NCI-H2171 (cell line): ENCODE results near the gene LYZL6.
"Not testable (repeated sequence)": the region's sequence is repeated elsewhere in the genome, so short reads cannot be mapped to it uniquely, and the experiment has no call there.

ENCODE experiments used
- DNase-seq: peaks from one replicate; lab custom pipeline; 2025; lab: John Stamatoyannopoulos, UW

The LYZL6 gene

DNA sequence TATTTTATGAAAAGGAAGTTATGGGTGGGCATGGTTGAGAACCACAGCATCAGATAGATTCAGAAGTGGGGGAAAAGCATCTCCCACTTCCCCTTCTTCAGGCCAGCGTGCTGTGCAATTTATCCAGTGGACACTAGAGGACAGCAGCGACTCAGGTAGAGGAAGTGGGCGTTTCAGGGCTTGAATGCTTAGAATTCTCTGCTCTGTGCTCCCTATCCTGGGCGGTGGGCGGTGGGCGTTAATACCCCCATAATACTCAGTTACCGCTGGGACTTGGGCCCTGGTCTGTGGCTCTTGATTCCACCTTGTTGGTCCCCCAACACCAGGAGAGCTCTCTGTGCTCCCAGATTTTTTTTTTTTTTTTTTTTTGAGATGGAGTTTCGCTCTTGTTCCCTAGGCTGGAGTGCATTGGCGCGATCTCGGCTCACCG is 3.7 kb upstream of the LYZL6 start:
- DNase-seq, result peak; percentile 56

DNA sequence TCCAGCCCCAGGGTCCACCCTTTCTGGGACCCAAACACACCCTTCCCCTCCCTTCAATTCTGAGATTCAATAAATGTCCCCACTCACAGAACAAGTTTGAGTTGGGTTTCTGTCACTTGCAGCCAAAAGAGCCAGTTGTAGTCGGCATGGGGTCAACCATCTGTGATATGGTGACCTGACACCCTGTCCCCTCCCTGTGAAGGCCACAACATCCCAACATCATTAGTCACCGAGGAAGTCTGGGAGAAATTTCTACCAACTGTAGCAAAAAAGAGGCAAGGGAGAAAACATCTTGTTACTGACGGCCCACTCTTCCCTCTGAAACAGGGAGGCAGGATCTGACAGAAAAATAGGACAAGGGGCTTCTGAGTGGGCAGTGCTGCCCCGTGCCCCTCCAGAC is 638 bp upstream of the LYZL6 start:
- DNase-seq, result no peak

DNA sequence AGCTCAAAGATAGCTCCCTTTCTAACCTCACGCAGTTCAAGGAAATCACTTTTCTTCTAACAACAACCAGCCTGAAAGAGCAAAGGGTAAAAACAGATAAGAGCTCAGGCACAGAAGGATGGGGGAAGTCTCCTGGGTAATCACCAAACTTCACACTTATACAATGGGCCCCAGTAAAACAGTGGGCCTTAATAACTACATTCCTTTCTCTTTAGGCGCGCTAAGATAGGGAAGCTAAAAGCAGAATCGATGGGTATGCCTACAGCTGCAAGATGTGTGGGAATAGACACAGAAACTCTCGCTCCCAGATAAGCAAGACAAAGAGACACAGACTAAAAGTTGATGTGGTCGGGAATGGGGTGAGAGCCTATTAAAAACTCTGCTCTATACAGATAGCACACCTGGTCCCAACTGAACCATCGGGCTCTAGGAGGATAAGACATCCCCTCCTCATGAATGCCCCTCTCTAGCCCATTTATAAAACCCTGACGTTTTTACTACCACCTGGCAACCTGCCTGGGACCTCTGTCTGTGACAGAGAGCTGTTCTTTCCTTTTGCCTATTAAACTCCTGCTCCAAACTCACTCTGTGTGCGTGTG is 826 bp downstream of the LYZL6 start:
- DNase-seq, result no peak

DNA sequence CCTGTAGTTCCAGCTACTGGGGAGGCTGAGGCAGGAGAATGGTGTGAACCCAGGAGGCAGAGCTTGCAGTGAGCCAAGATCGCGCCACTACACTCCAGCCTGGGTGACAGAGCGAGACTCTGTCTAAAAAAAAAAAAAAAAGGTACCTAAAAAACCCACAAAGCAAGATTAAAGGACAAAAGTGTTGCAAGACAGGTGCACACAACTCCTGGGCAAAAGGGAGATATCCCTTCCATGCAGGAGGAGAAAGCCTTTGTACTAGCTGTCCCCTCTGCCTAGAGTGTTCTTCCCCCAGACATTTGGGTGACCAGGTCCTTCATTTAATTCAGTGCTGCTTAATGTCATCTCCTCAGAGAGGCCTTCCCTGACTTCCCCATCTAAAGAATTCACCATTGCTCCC is 5.0 kb downstream of the LYZL6 start:
- DNase-seq, result not testable (repeated sequence)

DNA sequence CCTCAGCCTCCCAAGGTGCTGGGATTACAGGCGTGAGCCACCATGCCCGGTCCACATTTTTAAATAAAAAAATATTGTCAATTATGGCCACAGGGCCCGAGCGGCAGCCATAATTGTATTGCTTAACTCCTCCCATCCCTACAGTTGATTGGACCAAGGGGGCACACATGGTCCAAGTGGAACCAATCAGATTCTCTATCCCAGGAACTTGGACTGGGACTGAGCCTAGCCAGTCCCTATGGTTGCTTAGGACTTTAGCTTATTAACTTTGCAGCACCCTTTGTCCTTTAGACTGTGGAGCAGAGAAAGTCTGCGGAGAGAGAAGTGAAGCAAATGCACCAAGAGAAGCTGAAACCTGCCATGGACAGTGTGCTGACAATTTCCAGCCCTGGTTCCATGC is 7.5 kb downstream of the LYZL6 start:
- no peak for DNase-seq

DNA sequence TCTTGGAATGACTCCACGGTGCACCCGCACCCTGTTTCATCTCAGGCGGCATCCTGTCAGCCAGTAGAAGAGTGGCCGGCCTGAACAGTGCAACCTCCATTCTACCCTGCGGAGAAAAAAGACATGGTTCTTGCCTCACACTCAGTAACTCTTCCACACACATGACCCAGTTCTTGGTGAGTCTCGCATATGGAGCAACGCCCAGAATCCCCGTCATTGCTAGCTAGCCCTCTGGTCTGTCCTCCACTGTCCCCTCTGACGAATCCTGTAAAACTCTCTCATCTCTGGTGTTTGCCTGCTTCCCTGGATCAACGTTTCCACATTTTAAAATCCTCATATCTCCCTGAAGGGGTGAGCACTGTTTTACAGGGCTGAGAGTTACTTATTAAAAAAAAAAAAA is 8.8 kb downstream of the LYZL6 start:
- no peak for DNase-seq

DNA sequence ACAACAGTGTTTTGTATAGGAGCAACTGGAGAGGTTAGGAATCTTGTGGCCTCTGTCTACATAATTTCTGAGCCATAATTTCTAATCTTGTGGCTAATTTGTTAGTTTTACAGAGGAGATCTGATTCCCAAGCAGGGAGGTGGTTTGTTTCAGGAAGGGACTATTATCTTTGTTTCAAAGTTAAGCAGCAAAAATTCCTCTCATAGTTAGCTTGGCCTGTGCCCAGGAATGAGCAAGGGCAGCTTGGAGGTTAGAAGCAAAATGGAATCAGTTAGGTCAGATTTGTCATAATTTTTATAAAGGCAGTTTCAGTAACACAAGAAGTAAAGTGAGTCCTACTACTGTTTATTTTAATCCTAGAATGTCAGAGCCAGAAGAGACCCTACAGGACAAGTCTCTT is 10.9 kb downstream of the LYZL6 start:
- DNase-seq, result no peak

DNA sequence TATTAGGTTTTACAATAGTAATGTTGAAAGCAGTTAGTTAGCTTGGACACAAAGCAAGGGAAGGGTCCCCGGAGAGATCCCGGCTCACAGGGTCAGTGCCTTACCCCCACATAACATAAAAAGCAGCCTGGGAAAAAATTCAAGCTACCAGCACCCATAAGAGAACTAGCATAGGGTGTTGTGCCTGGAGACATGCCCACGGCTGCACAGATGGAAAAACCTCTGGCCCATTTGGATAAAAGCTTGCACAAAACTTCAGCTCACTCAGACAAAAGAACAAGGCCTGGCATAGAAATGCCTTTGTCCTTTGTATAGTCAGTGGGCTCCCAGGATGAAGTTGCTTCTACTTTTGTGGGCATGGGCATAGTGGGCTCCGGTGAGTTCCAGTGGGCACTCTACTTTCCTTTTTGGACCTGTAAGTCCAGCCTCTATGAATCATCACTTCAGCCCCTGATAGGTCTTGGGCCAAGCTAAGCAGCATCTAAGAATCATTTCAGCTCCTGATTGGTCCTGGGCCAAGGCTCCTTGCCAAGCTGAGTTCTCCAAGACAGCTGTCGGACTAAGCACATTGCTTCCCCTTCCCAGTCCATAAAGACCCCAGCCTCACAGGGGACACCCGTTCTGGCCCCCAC is 11.6 kb downstream of the LYZL6 start:
- no peak for DNase-seq

DNA sequence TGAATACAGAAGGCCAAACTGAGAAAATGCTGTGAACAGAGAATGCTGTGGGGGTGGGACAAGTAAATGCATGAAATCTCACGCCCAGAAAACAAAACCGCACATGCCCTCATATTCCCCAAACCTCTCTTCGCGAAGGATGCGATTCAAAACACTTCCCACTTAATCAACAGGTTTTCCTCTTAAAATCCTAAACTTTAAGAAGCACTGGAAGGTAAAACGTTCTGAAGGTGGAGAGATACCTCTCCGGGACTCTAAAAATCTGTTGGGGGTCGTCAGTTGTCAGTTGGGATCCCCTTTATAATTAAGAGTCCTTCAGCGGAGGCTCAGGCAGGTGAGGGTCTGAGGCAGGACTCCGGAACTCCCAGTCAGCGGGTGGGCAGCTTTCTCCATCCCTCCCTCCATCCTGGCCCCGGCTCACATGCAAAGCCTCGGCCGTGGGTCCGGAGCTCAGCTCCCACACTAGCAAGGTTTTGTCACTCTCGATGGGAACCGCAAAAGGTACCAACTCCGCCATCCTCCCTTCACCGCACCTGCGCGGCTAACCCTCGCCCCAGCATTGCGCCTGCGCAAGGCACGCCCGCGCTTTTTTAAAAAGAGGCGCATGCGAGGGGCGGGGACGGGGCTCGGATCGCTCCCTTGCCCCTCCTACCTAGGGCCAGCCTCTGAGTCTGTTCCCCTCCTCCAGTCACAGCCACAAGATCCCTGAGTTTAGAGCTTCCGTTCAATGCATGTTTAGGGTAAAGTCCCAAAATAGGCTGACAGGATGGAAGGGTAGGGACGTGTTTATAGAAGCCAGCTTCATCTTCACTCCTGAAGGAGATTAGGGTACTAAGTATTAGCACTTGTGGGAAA is 13.1 kb downstream of the LYZL6 start, which contains the start of gene RDM1:
TSS of gene RDM1 (minus strand) at position 563 of the 855 bp plus-strand sequence. CDS start at position 517, 46 bp downstream.
- peak; percentile 91 for DNase-seq

DNA sequence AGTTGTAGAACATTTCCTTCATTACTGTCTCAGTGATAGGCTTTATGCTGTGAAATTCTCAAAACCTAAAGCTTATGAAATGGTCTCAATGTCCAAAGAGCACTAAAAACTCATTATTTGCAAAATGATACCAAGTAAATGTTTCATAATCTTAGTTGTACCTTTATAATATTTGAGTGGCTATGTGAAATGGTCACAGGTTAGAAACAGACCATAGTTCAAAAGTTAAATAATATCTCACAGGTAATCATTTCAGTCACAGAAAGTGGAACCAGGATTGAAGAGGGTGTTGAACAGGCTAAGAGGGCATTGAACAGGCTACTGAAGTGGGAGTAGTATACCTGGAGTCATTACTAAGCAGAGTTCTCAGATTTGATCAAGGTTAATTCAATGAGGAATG is 15.8 kb downstream of the LYZL6 start:
- no peak for DNase-seq

DNA sequence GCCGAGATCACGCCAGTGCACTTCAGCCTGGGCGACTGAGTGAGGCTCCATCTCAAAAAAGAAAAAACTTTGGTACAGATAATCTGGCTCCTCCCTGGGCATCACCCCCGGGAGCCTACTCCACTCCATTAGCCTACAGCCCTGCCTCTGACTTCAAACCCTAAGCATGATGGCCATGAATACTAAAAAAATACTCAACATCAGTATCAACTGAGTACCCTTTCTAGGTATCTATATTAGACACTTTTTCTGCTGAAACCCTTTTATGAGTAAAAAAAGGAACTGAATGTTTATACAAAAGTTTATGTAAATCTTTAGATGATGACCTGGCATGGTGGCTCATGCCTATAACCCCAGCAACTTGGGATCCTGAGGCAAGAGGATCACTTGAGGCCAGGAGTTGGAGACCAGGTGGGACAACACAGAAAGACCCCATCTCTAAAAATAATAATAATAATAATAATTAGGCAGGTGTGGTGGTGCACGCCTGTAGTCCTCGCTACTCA is 19.9 kb downstream of the LYZL6 start:
- no peak for DNase-seq

DNA sequence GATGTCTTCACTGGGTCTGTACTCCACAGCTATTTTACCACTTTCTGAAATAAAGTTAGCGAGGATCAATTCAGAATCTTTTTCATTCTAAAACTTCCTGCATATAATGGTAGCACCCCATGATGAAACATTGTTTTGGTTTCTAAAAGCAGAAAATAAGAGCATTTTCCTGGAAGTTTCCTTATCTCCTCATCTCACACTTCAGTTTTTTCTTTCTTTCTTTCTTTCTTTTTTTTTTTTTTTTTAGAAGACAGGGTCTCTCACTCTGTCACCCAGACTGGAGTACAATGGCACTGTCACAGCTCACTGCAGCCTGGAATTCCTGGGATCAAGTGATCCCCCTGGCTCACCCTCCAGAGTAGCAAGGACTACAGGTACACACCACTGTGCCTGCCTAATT is 23.3 kb downstream of the LYZL6 start:
- no peak for DNase-seq

DNA sequence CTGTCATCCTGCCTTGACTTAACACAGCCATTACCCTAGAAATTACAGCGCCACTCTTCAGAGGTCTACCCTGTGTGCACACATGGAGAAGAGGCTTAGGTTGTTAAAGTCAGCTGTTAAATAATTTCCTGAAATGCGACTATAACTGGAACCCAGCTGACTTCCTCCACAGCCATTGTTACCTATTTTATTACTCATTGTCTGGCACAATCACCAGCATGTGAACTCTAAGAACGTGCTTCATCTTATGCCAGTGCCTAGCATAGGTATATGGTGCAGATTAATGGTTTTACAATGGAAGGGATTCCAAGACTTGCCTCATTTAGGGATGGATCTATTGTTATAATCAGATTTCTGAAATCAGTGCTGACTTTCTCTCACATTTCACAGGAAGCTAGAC is 24.8 kb downstream of the LYZL6 start:
- no peak for DNase-seq

DNA sequence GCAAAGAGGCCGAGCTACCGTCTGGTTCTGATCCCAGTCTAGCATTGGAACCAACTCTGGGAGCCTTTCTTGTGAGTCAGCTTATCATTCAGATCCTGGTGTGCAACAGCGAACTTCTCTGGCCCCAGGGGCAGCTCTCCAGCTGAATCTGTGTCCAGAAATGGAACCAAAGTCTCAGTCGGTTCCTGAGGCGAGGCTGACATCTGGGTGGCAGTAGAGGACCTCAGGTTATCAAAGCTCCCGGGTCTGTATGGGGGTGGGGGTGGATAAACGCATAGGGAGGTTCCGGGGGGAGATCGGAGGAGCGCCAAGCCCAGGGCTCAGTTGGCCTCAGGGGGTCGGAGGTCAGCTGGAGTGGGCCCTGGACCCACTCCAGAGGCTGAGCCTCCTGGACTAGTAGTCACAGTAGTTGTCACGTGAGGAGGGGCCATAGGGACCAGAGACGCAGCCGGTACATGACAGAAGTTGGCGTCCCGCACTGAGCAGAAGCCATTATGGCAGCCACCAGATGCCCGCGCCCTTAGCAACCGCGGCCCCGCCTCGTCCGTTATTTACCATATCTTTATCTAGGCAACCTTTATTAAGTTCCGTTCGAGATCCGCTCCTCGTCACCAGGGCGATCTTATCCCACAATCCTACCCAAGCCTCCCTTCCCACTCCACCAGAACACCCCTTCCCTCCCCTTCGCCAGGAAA is 25.8 kb downstream of the LYZL6 start:
- DNase-seq, result no peak

DNA sequence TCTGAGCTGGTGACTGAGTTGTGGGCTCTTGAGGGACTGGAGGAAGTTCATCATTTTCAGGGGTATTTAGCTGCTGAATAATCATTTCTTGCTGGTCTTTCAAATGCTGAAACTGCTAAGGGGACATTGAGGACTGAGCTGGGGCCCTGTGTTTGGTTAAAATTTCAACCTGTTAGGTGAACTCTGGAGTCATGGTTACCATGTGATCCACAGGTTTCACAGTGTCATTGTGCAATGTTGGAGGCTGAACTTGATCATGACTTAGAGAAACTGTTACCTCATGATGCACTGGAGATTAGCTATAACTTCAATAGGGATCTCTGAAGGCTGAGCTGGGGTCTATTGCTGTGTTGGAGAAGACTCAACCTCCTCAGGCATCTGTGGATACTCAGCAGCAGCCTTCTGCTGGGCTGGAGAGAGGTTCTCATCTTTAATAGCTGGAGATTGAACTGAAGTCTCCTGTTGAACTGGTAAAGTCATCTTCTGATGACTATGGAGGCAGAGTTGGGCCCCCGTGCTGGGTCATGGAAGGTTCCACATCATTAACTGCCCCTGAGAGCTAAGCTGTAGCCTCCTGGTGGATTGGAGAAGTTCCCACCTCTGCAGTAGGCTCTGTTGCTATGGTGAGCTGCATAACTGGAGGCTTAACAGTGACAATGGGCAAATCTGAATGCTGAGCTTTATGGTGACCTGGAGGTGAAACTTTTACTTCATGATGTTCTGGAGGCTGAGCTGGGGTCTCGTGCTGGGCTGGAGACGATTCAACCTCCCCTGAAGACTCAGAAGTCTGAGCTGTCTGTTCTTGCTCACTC is 28.2 kb downstream of the LYZL6 start:
- DNase-seq, result no peak

DNA sequence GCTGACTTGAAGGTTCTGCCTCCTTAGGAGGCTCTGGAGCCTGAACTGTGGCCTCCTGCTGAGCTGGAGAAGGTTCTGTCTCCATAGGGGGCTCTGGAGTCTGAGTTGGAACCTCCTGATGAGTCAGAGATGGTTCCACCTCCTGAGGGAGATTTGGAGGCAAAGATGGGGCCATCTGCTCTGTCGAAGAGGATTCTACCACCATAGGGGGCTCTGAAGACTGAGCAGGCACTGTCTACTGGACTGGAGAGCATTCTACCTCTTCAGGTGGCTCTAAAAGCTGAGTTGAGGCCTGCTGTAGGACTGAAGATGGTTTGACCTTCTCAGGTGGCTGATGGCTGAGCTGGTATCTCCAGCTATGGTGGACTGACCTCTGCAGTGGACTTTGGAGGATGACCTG is 29.2 kb downstream of the LYZL6 start:
- no peak for DNase-seq

DNA sequence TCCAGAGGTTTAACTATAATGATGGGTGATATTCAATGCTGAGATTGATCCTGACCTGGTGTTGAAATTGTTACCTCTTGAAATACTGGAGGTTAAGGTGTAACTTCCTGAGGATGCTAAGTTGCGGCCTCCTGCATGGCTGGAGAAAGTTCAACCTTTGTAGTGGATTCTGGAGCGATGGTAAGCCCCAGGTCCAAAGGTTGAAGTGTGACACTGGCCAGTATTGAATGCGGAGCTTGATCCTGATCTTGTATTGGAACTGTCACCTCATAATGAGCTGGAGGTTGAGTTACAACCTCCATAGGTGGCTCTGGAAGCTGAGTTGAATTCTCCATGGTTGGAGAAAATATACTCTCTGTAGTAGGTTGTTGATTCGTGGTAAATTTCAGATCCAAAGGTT is 29.9 kb downstream of the LYZL6 start:
- no peak for DNase-seq

DNA sequence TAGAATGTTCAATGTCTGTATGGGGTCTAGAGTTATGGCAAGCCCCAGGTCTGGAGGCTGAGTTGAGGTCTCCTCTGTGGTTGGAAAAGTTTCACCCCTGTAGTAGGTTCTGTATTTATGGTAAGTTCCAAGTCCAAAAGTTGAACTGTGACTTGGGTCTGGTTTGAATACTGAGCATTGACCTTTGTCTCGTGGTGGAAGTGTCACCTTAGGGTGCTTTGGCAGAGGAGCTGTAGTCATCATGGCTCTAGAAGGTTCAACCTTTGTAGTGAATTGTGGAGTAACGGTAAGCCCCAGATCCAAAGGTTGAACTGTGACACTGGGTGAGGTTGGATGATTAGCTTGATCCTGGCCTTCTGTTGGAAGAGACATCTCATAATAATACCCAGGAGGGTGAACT is 30.6 kb downstream of the LYZL6 start:
- no peak for DNase-seq

DNA sequence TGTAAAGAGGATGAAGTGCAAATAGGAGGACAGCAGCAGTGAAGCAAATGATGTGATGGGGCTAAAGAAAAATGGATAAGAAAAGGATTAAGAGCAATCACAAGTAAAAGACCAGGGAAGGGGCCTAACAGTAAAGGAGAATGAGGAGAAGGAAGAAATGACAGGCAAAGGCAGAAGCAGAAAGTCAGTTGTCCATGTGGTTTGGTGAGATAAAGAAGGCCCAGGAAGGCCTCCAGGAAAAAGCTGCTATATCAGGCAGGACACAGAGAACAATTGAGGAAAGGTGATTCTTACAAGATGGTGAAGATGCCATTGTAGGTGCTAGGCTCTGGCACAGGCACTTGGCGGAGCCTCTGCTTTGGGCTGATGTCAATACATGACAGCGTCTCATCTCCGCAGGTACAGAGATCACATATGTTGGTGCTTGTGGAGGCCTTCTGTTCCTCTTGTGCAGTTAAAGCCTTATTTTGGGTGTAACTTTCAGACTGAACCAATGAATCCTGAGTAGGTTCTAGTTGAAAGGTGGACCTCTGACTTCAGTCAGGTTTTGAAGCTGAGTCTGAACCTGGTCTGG is 31.1 kb downstream of the LYZL6 start:
- DNase-seq, result no peak

DNA sequence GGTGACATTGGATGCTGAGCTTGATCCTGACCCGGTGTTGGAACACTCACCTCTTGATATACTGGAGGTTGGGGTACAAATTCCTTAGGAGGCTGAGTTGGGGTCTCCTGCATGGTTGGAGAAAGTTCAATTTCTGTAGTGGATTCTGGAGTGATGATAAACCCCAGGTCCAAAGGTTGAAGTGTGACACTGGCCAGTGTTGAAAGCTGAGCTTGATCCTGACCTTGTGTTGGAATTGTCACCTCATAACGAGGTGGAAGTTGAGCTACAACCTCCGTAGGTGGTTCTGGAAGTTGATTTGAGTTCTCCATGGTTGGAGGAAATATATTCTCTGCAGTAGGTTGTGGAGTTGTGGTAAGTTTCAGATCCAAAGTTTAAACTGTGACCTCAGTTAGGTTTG is 34.1 kb downstream of the LYZL6 start:
- DNase-seq, result no peak

DNA sequence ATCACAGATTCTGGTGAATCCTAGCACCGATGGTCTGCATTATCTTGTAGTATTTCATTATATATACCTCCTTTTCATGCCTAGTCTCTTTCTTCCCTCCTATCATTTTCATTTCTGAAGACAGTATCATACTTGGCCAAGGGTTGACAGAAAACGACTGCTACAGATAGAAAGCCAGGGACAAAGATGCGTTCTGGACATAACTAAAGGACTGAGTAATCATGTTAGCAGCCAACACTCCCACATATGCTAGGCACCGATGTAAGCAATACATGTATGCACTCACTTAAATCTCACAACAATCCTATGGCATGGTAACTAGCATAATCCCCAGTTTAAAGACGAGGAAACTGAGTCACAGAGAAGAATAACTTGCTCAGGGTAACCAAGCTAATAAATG is 35.8 kb downstream of the LYZL6 start:
- DNase-seq, result no peak
